ENCODE results near the gene JAG2.

Gene JAG2

DNA sequence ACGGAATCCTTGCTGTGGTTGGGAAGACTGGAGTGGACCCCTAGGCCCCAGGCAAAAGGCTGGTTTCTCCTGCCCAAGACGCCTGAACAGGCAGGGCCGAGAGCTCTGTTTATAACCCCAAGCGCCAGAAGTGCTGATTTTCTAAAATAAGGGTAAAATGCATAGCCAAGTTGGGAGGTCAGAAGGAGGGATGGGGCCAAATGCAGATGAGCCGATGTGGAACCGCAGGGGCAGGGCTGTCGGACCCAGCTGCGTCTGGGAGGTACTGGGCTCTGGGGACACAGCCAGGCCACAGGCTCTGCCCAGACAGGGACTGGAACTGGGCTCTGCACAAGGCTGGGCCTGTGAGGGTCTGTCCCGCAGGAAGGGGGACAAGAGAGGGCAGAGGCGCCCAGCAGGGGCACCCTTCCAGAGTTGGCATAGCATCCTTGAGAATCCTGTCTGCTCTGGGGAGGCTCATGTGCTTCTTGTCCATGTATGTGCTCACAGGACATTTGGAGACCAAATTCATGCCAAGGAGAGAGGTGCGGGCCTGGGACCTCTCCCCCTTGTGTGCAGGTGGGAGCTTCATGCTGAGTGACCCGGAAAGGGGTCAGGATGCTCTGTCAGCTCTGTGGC lies 49.1 kb downstream of the JAG2 start:
- ATAC-seq: no peak
- no peak for TF ChIP-seq RARB (CRISPR knock-in tag; IDR thresholded peaks at IDR 0.05)
- TF ChIP-seq, protein P1, sequence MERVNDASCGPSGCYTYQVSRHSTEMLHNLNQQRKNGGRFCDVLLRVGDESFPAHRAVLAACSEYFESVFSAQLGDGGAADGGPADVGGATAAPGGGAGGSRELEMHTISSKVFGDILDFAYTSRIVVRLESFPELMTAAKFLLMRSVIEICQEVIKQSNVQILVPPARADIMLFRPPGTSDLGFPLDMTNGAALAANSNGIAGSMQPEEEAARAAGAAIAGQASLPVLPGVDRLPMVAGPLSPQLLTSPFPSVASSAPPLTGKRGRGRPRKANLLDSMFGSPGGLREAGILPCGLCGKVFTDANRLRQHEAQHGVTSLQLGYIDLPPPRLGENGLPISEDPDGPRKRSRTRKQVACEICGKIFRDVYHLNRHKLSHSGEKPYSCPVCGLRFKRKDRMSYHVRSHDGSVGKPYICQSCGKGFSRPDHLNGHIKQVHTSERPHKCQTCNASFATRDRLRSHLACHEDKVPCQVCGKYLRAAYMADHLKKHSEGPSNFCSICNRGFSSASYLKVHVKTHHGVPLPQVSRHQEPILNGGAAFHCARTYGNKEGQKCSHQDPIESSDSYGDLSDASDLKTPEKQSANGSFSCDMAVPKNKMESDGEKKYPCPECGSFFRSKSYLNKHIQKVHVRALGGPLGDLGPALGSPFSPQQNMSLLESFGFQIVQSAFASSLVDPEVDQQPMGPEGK (CRISPR knock-in tag; IDR thresholded peaks at IDR 0.05; ENCODE audit: borderline replicate concordance): no peak
- TF ChIP-seq ZFP30 (CRISPR knock-in tag; IDR thresholded peaks at IDR 0.05): no peak
- TF ChIP-seq TOX (CRISPR knock-in tag; IDR thresholded peaks at IDR 0.05; ENCODE audit: borderline replicate concordance): no peak
- TF ChIP-seq PPARA (CRISPR knock-in tag; IDR thresholded peaks at IDR 0.05; ENCODE audit: borderline replicate concordance): no peak
- TF ChIP-seq ZC3H10 (CRISPR knock-in tag; IDR thresholded peaks at IDR 0.05): no peak
- TF ChIP-seq ESRRG (CRISPR knock-in tag; IDR thresholded peaks at IDR 0.05): no peak
- TF ChIP-seq ZNF70 (CRISPR knock-in tag; IDR thresholded peaks at IDR 0.05): no peak
- TF ChIP-seq, protein P2, sequence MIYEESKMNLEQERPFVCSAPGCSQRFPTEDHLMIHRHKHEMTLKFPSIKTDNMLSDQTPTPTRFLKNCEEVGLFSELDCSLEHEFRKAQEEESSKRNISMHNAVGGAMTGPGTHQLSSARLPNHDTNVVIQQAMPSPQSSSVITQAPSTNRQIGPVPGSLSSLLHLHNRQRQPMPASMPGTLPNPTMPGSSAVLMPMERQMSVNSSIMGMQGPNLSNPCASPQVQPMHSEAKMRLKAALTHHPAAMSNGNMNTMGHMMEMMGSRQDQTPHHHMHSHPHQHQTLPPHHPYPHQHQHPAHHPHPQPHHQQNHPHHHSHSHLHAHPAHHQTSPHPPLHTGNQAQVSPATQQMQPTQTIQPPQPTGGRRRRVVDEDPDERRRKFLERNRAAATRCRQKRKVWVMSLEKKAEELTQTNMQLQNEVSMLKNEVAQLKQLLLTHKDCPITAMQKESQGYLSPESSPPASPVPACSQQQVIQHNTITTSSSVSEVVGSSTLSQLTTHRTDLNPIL (CRISPR knock-in tag; IDR thresholded peaks at IDR 0.05; ENCODE audit: low read depth): no peak
- TF ChIP-seq ZNF565 (CRISPR knock-in tag; conservative IDR thresholded peaks at IDR 0.05; ENCODE audit: low read depth): no peak
- TF ChIP-seq OSR1 (CRISPR knock-in tag; IDR thresholded peaks at IDR 0.05): no peak
- TF ChIP-seq ZNF8 (CRISPR knock-in tag; IDR thresholded peaks at IDR 0.05): no peak
- no peak for TF ChIP-seq BACH2 (CRISPR knock-in tag; IDR thresholded peaks at IDR 0.05; ENCODE audit: borderline replicate concordance)
- TF ChIP-seq, protein P3, sequence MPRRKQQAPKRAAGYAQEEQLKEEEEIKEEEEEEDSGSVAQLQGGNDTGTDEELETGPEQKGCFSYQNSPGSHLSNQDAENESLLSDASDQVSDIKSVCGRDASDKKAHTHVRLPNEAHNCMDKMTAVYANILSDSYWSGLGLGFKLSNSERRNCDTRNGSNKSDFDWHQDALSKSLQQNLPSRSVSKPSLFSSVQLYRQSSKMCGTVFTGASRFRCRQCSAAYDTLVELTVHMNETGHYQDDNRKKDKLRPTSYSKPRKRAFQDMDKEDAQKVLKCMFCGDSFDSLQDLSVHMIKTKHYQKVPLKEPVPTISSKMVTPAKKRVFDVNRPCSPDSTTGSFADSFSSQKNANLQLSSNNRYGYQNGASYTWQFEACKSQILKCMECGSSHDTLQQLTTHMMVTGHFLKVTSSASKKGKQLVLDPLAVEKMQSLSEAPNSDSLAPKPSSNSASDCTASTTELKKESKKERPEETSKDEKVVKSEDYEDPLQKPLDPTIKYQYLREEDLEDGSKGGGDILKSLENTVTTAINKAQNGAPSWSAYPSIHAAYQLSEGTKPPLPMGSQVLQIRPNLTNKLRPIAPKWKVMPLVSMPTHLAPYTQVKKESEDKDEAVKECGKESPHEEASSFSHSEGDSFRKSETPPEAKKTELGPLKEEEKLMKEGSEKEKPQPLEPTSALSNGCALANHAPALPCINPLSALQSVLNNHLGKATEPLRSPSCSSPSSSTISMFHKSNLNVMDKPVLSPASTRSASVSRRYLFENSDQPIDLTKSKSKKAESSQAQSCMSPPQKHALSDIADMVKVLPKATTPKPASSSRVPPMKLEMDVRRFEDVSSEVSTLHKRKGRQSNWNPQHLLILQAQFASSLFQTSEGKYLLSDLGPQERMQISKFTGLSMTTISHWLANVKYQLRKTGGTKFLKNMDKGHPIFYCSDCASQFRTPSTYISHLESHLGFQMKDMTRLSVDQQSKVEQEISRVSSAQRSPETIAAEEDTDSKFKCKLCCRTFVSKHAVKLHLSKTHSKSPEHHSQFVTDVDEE (CRISPR knock-in tag; IDR thresholded peaks at IDR 0.05): no peak
- no peak for TF ChIP-seq ISL1 (CRISPR knock-in tag; IDR thresholded peaks at IDR 0.05)
- TF ChIP-seq TCF4 (CRISPR knock-in tag; IDR thresholded peaks at IDR 0.05; ENCODE audit: borderline replicate concordance): no peak
- no peak for TF ChIP-seq CSDC2 (CRISPR knock-in tag; IDR thresholded peaks at IDR 0.05)
- no peak for TF ChIP-seq ZFP3 (CRISPR knock-in tag; IDR thresholded peaks at IDR 0.05)
- TF ChIP-seq, protein P4, sequence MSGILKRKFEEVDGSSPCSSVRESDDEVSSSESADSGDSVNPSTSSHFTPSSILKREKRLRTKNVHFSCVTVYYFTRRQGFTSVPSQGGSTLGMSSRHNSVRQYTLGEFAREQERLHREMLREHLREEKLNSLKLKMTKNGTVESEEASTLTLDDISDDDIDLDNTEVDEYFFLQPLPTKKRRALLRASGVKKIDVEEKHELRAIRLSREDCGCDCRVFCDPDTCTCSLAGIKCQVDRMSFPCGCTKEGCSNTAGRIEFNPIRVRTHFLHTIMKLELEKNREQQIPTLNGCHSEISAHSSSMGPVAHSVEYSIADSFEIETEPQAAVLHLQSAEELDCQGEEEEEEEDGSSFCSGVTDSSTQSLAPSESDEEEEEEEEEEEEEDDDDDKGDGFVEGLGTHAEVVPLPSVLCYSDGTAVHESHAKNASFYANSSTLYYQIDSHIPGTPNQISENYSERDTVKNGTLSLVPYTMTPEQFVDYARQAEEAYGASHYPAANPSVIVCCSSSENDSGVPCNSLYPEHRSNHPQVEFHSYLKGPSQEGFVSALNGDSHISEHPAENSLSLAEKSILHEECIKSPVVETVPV (CRISPR knock-in tag; IDR thresholded peaks at IDR 0.05): no peak

DNA sequence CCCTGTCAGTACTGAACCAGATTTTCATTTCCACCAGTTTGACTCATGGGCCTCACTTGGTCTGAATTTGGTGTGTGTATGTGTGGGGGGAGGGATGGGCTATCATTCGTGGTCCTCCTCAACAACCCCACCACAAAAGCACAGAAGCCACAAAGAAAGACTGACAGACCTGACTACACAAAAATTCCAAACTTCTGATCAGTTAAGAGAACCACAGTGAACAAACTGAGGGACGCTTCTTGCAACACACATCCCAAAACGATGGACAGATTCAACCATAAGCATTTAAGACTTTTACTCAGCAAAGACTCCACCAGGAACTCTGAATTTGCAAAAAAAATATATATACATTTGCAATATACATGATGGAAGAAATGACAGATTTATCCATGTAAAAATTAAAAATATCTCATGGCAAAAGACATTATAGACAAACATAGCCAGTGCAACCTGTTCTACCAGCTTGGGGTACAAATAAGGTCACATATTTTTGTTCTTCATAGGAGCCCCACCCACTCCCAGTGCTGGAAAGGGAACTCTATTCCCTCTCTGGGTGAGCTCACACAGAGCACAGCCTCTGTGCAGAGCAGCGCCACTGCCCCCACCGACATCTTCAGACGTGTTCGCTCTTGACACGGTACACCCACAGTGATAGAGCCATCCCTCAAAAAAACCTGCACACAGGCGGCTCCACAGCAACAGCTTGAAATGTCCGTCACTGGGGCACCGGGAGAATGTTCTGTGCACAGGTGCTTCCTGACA lies 49.7 kb downstream of the JAG2 start:
- no peak for ATAC-seq
- TF ChIP-seq, protein P5, sequence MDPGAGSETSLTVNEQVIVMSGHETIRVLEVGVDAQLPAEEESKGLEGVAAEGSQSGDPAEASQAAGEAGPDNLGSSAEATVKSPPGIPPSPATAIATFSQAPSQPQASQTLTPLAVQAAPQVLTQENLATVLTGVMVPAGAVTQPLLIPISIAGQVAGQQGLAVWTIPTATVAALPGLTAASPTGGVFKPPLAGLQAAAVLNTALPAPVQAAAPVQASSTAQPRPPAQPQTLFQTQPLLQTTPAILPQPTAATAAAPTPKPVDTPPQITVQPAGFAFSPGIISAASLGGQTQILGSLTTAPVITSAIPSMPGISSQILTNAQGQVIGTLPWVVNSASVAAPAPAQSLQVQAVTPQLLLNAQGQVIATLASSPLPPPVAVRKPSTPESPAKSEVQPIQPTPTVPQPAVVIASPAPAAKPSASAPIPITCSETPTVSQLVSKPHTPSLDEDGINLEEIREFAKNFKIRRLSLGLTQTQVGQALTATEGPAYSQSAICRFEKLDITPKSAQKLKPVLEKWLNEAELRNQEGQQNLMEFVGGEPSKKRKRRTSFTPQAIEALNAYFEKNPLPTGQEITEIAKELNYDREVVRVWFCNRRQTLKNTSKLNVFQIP (CRISPR knock-in tag; IDR thresholded peaks at IDR 0.05; ENCODE audit: borderline replicate concordance, low read depth): no peak
- TF ChIP-seq GLIS3 (CRISPR knock-in tag; IDR thresholded peaks at IDR 0.05): no peak
- TF ChIP-seq, protein P2 (CRISPR knock-in tag; IDR thresholded peaks at IDR 0.05; ENCODE audit: low read depth): no peak
- TF ChIP-seq, protein P3 (CRISPR knock-in tag; IDR thresholded peaks at IDR 0.05): no peak
- TF ChIP-seq CSDC2 (CRISPR knock-in tag; IDR thresholded peaks at IDR 0.05): no peak
- TF ChIP-seq, protein P1 (CRISPR knock-in tag; IDR thresholded peaks at IDR 0.05; ENCODE audit: borderline replicate concordance): no peak
- no peak for TF ChIP-seq ZNF8 (CRISPR knock-in tag; IDR thresholded peaks at IDR 0.05)
- TF ChIP-seq ZFP3 (CRISPR knock-in tag; IDR thresholded peaks at IDR 0.05): no peak
- no peak for TF ChIP-seq ZC3H10 (CRISPR knock-in tag; IDR thresholded peaks at IDR 0.05)
